Tibial nerve (tissue), 4 donors: ENCODE results near the gene RPS6KA2.

ENCODE experiments used
- EP300 ChIP-seq, 2 donors: sonication (generic); formaldehyde crosslinking; IDR thresholded peaks; one replicate each; pipeline ENCODE4 v1.6.1; 2017; ENCODE audit warnings: antibody characterized with exemption in 2 of 2, mild to moderate bottlenecking in 1 of 2
- TF ChIP-seq, protein P1 (sequence below), 5 experiments: fragments of 200-600 bp in 3 of 5; fragments of 450-650 bp in 2 of 5; sonication (generic) in 3 of 5; IDR thresholded peaks; one replicate each; pipeline ENCODE4 v1.5.1; 2016 to 2019; ENCODE audit warnings: antibody characterized with exemption in 5 of 5, mild to moderate bottlenecking in 3 of 5, moderate library complexity in 2 of 5

DNA sequence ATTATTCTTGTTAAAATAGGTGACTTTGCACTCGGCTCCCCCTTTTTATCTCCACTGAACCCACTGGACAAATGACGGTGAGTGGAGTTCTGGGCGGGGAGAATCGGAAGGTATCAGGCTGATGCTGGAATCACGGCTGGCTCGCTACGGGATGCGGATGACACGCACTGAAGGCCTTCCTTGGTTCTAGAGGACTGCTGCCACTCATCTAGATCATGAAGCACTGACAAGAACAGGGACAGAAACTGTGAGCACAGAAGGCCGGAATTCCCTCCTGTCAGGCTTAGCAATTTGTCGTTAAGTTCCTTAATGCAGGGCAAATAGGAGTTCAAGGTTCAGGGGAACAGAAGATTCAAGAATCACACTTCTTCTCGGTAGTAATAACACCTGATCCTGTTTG is 154.4 kb downstream of the RPS6KA2 start:
- TF ChIP-seq, protein P1, sequence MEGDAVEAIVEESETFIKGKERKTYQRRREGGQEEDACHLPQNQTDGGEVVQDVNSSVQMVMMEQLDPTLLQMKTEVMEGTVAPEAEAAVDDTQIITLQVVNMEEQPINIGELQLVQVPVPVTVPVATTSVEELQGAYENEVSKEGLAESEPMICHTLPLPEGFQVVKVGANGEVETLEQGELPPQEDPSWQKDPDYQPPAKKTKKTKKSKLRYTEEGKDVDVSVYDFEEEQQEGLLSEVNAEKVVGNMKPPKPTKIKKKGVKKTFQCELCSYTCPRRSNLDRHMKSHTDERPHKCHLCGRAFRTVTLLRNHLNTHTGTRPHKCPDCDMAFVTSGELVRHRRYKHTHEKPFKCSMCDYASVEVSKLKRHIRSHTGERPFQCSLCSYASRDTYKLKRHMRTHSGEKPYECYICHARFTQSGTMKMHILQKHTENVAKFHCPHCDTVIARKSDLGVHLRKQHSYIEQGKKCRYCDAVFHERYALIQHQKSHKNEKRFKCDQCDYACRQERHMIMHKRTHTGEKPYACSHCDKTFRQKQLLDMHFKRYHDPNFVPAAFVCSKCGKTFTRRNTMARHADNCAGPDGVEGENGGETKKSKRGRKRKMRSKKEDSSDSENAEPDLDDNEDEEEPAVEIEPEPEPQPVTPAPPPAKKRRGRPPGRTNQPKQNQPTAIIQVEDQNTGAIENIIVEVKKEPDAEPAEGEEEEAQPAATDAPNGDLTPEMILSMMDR (IDR thresholded peaks at IDR 0.05): no peak
- no peak for TF ChIP-seq EP300 (IDR thresholded peaks at IDR 0.05)
